Retinal pigment epithelial cell (primary cell): ENCODE measurements around the gene RETN.
A peak's percentile ranks its signal among the peaks of the same experiment; 100 is the strongest.

Experiments used
- DNase-seq: peaks from one replicate; pipeline ENCODE4 v3.0.0-alpha.2; 2010; ENCODE audit warnings: low read depth
- H3K4me3 ChIP-seq: 2 replicates; pipeline ENCODE4 v1.5.1; 2011; ENCODE audit warnings: mild to moderate bottlenecking, low read length, control low read depth, moderate library complexity
- CTCF ChIP-seq: conservative IDR thresholded peaks from 2 replicates; pipeline ENCODE4 v1.5.1; 2011; ENCODE audit warnings: low read depth, low read length, control low read depth, inconsistent platforms

Gene RETN

DNA sequence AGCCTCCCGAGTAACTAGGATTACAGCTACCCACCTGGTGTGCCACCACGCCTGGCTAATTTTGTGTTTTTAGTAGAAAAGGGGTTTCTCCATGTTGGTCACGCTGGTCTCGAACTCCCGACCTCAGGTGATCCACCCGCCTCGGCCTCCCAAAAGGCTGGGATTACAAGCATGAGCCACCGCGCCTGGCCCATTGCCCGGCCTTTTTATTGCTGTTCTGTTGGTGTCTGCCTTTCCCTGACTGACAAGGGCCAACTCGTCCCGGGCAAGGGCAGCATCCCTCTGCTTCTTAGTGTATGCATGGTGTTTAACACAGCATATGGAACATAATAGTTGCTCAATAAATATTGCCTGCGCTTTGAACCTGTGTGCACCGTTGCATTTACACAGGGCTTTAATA, 6.2 kb upstream of the RETN start:
- DNase-seq = no peak
- no peak overlapping the region for H3K4me3 ChIP-seq
- no peak for TF ChIP-seq CTCF

DNA sequence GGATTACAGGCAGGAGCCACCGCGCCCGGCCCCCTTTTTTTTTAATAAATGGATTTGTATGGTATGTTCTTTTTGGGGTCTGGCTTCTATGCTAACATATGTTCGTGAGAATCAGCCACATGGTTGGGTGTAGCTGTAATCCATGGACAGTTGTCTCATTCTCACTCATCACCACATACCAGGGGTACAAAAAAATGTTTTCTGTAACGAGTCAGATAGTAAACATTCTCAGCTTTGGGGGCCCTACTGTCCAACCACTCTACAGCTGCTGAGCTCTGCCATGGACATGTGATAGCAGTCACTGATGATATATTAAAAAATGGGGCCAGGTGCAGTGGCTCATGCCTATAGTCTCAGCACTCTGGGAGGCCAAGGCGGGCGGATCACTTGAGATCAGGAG, 5.1 kb upstream of the RETN start:
- no peak for DNase-seq
- TF ChIP-seq CTCF = no peak

DNA sequence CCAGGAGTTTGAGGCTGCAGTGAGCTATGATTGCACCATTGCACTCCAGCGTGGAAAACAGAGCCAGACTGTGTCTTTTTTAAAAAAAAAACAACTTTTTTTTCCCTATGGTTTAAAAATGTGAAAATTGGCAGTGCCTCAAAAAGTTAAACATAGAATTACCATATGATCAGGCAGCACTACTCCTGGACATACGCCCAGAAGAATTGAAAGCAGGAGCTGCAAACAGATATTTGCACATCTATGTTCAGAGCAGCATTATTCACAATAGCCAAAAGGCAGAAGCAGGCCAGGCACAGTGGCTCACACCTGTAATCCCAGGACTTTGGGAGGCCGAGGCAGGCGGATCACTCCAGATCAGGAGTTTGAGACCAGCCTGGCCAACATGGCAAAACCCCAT, 3.8 kb upstream of the RETN start:
- H3K4me3 ChIP-seq = no peak overlapping the region
- peak; percentile 43 for DNase-seq
- TF ChIP-seq CTCF = no peak

More for the DNA sequence above, 5.1 kb upstream of the RETN start:
- no peak overlapping the region for H3K4me3 ChIP-seq

GRCh38 chr19:7669641-7670040, 792 bp downstream of the RETN start:
- no peak overlapping the region for H3K4me3 ChIP-seq
- TF ChIP-seq CTCF = no peak
- no peak for DNase-seq

- no peak for DNase-seq
- TF ChIP-seq CTCF = no peak
- H3K4me3 ChIP-seq = no peak overlapping the region
Observed at GRCh38 chr19:7670150-7670783, 1.4 kb downstream of the RETN start.

DNA sequence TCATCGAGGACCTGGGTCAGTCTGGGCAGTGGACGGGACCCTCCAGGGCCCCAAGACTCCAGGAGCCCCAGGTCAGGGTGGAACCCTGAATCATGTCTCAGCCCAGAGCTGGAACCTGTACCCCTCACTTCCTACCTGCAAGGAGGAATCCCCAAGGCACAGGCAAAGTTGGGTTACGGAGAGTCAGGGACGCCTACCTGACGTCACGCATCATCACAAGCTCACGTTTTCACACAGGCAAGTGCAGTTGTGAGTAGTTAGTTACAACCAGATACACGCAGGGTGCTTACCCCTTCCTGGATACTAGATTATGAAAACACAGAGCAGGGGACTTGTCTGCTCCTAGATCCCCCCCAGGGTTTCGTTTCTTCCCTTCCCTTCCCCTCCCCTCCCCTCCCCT, 1.9 kb downstream of the RETN start:
- no peak for DNase-seq
- no peak overlapping the region for H3K4me3 ChIP-seq
- no peak for TF ChIP-seq CTCF

GRCh38 chr19:7672522-7672921, 3.7 kb downstream of the RETN start:
- H3K4me3 ChIP-seq = no peak overlapping the region
- no peak for DNase-seq
- no peak for TF ChIP-seq CTCF
